Peyer's patch (tissue), 4 donors: Measurements from ENCODE around the gene MDM4. TPM values are rescaled to one million over a fixed set of nuclear protein-coding genes. Genes with fewer than 3 reads are reported as not detected.

Experiments used
- DNase-seq, 3 donors: peaks; one replicate each; pipeline ENCODE4 v3.0.0-alpha.2; 2017 to 2019
- H3K27ac ChIP-seq, 4 donors: fragments of 200-600 bp; sonication (generic); one replicate each; pipeline ENCODE4 v1.5.1; 2016 to 2019
- H3K27me3 ChIP-seq, 2 donors: fragments of 200-600 bp; sonication (generic); one replicate each; pipeline ENCODE4 v1.5.1; 2019
- H3K36me3 ChIP-seq, 3 donors: fragments of 200-600 bp; sonication (generic); one replicate each; pipeline ENCODE4 v1.5.1; 2016 to 2019
- H3K4me1 ChIP-seq, 4 donors: fragments of 200-600 bp; sonication (generic); one replicate each; pipeline ENCODE4 v1.5.1; 2016 to 2019
- H3K4me3 ChIP-seq, 4 donors: fragments of 200-600 bp; sonication (generic); 1 replicate in 3 of 4; 2 replicates in 1 of 4; pipeline ENCODE4 v1.5.1; 2016 to 2019; ENCODE audit warnings: mild to moderate bottlenecking in 1 of 4
- H3K9me3 ChIP-seq, 4 donors: fragments of 200-600 bp; sonication (generic); one replicate each; pipeline ENCODE4 v1.5.1; 2016 to 2019; ENCODE audit warnings: mild to moderate bottlenecking in 1 of 4
- POLR2A ChIP-seq, 2 donors: fragments of 450-650 bp; IDR thresholded peaks; one replicate each; pipeline ENCODE4 v1.5.1; 2017; ENCODE audit warnings: antibody characterized with exemption in 2 of 2, mild to moderate bottlenecking in 2 of 2, moderate library complexity in 2 of 2
- total RNA-seq, 4 donors: library from RNA; depleted of rRNA; stranded (reverse); fragments of >200 nt; gene quantifications; one replicate each; pipeline ENCODE4 v1.1.0, GENCODE V29; 2016
- TF ChIP-seq, protein P1 (sequence below), 6 experiments: fragments of 450-650 bp in 4 of 6; fragments of 200-600 bp in 2 of 6; sonication (generic) in 1 of 6; IDR thresholded peaks; one replicate each; pipeline ENCODE4 v1.5.1; 2017 to 2019; ENCODE audit warnings: antibody characterized with exemption in 6 of 6, mild to moderate bottlenecking in 3 of 6, moderate library complexity in 1 of 6

Gene MDM4
- total RNA-seq, 4 donors from 2014 or later: 83.0 to 227 (median 125) TPM

DNA sequence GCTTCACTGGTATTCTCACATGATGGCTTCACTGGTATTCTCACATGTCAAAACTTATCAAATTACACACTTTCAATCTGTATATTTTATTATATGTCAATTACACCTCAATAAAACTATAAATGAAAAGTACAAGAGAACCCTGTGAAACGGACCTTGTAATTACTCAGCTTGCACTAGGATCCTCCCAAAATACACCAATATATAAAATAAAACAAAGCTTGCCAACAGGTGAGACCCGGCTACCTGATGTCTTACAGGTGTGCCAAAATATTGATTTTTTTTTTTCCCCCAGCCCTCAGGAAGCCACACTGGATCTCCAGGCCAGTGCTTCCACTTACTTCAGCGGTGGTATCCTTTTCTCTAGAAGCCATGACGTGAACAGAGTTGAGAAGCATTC is 44.5 kb upstream of the MDM4 start:
- TF ChIP-seq POLR2A (IDR thresholded peaks at IDR 0.05): no peak
- TF ChIP-seq, protein P1, sequence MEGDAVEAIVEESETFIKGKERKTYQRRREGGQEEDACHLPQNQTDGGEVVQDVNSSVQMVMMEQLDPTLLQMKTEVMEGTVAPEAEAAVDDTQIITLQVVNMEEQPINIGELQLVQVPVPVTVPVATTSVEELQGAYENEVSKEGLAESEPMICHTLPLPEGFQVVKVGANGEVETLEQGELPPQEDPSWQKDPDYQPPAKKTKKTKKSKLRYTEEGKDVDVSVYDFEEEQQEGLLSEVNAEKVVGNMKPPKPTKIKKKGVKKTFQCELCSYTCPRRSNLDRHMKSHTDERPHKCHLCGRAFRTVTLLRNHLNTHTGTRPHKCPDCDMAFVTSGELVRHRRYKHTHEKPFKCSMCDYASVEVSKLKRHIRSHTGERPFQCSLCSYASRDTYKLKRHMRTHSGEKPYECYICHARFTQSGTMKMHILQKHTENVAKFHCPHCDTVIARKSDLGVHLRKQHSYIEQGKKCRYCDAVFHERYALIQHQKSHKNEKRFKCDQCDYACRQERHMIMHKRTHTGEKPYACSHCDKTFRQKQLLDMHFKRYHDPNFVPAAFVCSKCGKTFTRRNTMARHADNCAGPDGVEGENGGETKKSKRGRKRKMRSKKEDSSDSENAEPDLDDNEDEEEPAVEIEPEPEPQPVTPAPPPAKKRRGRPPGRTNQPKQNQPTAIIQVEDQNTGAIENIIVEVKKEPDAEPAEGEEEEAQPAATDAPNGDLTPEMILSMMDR (IDR thresholded peaks at IDR 0.05): no peak
- DNase-seq: no peak
- Histone ChIP-seq H3K27me3 (no peaks in the 10 kb centered on the region), H3K36me3 (peaks cover 0 to 26% (median 0%) of the 10 kb centered on the region in 3 donors), H3K27ac (peak overlapping the region in 1 of 4 donors; percentile 75), H3K9me3 (no peaks in the 10 kb centered on the region), H3K4me1 (peaks cover 0 to 4% (median 3%) of the 10 kb centered on the region in 4 donors), H3K4me3 (no peak overlapping the region)

DNA sequence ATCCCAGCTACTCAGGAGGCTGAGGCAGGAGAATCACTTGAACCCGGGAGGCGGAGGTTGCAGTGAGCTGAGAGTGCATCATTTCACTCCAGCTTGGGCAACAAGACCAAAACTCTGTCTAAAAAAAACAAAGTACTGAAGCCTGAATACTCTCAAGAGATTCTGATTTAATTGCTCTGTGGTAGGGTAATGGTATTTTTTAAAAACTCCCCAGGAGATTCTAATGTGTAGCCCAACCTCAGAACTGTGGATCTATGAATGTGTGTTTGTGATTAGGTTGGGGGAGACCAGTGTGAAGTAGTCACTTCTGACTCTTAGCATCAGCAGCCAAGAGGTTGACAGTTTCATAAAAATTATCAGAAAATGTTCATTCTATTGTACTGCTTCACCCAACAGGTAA is 43.5 kb upstream of the MDM4 start:
- Histone ChIP-seq H3K4me1 (peaks cover 0 to 13% (median 0%) of the 10 kb centered on the region in 4 donors), H3K27me3 (no peaks in the 10 kb centered on the region), H3K4me3 (no peak overlapping the region), H3K36me3 (peaks cover 0 to 20% (median 0%) of the 10 kb centered on the region in 3 donors), H3K9me3 (no peaks in the 10 kb centered on the region), H3K27ac (peak overlapping the region in 1 of 4 donors; percentile 75)
- TF ChIP-seq POLR2A (IDR thresholded peaks at IDR 0.05): no peak
- TF ChIP-seq, protein P1 (IDR thresholded peaks at IDR 0.05): no peak
- no peak for DNase-seq

DNA sequence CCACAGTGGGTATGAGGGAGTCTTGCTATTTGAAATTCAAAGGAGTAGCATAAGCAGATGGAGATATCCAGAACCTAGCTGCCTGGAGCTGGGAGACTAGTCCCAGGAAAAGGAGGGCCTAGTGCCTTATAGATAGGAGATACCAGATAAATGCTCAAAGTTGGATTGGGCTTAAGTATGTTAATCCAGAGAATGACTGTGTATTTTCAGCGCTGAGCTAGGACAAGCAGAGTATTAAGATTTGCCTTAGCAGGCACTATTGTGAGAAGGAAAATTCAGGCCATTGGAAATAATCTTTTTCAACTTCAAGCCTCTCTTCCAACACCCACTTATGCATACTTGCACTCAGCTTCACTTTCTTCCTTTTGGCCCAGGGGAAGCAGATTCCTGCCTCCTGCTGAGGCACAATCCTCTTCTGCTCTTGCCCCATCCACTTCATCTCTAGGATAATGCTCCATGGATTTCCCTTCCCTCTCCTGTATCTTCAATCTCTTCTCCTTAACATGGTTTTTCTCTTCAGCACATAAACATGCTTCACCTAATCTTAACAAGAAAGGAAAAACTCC is 42.7 kb upstream of the MDM4 start:
- DNase-seq: no peak
- no peaks in the 10 kb centered on the region for H3K27me3 ChIP-seq
- no peaks in the 10 kb centered on the region for H3K9me3 ChIP-seq
- H3K27ac ChIP-seq: peak overlapping the region in 1 of 4 donors; percentile 75
- no peak overlapping the region for H3K4me3 ChIP-seq
- H3K4me1 ChIP-seq: peaks cover 0 to 21% (median 4%) of the 10 kb centered on the region in 4 donors
- TF ChIP-seq, protein P1 (IDR thresholded peaks at IDR 0.05): no peak
- TF ChIP-seq POLR2A (IDR thresholded peaks at IDR 0.05): no peak
- peaks cover 0 to 13% (median 0%) of the 10 kb centered on the region in 3 donors for H3K36me3 ChIP-seq

DNA sequence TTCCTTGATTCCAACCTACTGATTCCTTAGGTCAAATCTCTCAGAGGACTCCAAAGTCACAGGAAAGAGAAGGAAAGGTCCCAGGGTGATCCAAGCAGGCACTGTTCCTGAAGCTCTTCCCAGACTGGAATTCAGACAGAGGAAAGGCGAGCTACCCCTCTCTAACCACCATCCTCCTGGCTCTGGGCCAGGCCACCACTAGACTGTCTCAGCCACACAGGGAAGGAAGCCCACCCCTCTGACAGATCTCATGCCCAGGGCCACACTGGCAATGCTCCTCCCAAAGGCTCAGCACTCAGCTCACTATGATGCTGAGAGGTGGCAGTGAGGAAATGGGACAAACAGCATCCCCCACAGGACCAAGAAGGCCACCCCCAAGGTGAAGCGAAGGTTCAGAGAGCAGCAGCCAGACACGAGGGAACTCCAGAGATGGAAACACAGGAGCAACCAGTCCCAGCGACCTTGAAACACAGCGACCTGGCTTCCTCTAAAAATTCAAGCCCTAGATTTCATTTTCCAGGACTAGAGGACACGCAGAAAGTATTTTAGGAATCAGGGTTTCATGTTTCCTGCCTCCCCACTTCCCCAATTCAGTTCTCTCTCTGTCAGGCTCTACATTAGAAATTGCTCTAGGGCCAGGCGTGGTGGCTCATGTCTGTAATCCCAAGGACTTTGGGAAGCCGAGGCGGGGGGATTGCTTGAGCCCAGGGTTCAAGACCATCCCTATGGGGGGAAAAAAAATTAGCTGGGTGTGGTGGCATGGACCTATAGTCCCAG is 40.4 kb upstream of the MDM4 start:
- no peaks in the 10 kb centered on the region for H3K27me3 ChIP-seq
- H3K4me3 ChIP-seq: no peak overlapping the region
- peaks cover 6 to 45% (median 18%) of the 10 kb centered on the region in 4 donors for H3K4me1 ChIP-seq
- no peak for DNase-seq
- no peaks in the 10 kb centered on the region for H3K9me3 ChIP-seq
- H3K36me3 ChIP-seq: no peaks in the 10 kb centered on the region
- H3K27ac ChIP-seq: no peak overlapping the region
- no peak for TF ChIP-seq POLR2A (IDR thresholded peaks at IDR 0.05)
- TF ChIP-seq, protein P1 (IDR thresholded peaks at IDR 0.05): no peak

GRCh38 chr1:204476563-204476962 is 39.6 kb upstream of the MDM4 start:
- Histone ChIP-seq H3K4me1 (peaks cover 6 to 47% (median 20%) of the 10 kb centered on the region in 4 donors), H3K9me3 (no peaks in the 10 kb centered on the region), H3K27ac (no peak overlapping the region), H3K36me3 (no peaks in the 10 kb centered on the region), H3K27me3 (no peaks in the 10 kb centered on the region), H3K4me3 (no peak overlapping the region)
- no peak for DNase-seq
- TF ChIP-seq POLR2A (IDR thresholded peaks at IDR 0.05): no peak
- TF ChIP-seq, protein P1 (IDR thresholded peaks at IDR 0.05): no peak
